ENCODE data around the gene OR4A16. TPM values are rescaled to one million over a fixed set of nuclear protein-coding genes. Genes with fewer than 3 reads are reported as not detected.

The OR4A16 gene
- total RNA-seq, 1 donor from 2014 or later, result not detected

- Histone ChIP-seq H3K36me3 (ENCODE audit: control insufficient read depth, insufficient read depth, low read length) (no peaks in the 10 kb centered on the region), H3K27me3 (ENCODE audit: control insufficient read depth, insufficient read depth, low read length) (no peaks in the 10 kb centered on the region), H3K4me3 (ENCODE audit: low read depth, low read length) (no peak within 1 kb of the TSS)
- FAIRE-seq (no peak), DNase-seq (ENCODE audit: low read depth) (no peak)
- TF ChIP-seq CTCF (IDR thresholded peaks at IDR 0.05; ENCODE audit: insufficient read depth, low read length, severe bottlenecking), result no peak
These were observed 24.7 kb downstream of the OR4A16 start, which contains the start of gene OR4A15 for GRCh38 chr11:55367674-55368073. TSS of gene OR4A15 (plus strand) at chr11:55367974. CDS start at chr11:55367974, 0 bp downstream.

Other genes starting within 250 kb of the OR4A16 start
- not detected in 2 replicates for gene TRIM48, start 81.0 kb upstream of the OR4A16 start, total RNA-seq
- not detected in 2 replicates for gene OR4A15, start 24.8 kb downstream of the OR4A16 start, total RNA-seq
- not detected in 2 replicates for gene OR4C15, start 211.3 kb downstream of the OR4A16 start, total RNA-seq
- gene OR4C16, start 228.9 kb downstream of the OR4A16 start, total RNA-seq, result not detected in 2 replicates